IPS-18a (cell line): ENCODE measurements around the gene FAM98A.

Source experiments
- H3K27ac ChIP-seq: one replicate; pipeline ENCODE4 v1.5.1; 2013; ENCODE audit warnings: low read length
- H3K27me3 ChIP-seq: one replicate; pipeline ENCODE4 v1.6.1; 2013; ENCODE audit warnings: mild to moderate bottlenecking, low read length; ENCODE audit not compliant: control insufficient read depth, insufficient read depth
- H3K36me3 ChIP-seq: one replicate; pipeline ENCODE4 v1.6.1; 2013; ENCODE audit warnings: low read depth, low read length; ENCODE audit not compliant: control insufficient read depth
- H3K4me1 ChIP-seq: one replicate; pipeline ENCODE4 v1.6.1; 2013; ENCODE audit warnings: low read depth, low read length; ENCODE audit not compliant: control insufficient read depth
- H3K4me3 ChIP-seq: one replicate; pipeline ENCODE4 v1.5.1; 2013; ENCODE audit warnings: low read length
- H3K9ac ChIP-seq: one replicate; pipeline ENCODE4 v1.6.1; 2013; ENCODE audit warnings: mild to moderate bottlenecking, low read length, moderate library complexity
- H3K9me3 ChIP-seq: one replicate; pipeline ENCODE4 v1.6.1; 2013; ENCODE audit warnings: low read depth, low read length; ENCODE audit not compliant: control insufficient read depth

FAM98A gene

GRCh38 chr2:33560017-33560416 is 39.1 kb downstream of the FAM98A start:
- H3K27ac ChIP-seq: no peak overlapping the region
- no peak overlapping the region for H3K4me3 ChIP-seq
- H3K36me3 ChIP-seq: no peaks in the 10 kb centered on the region
- no peaks in the 10 kb centered on the region for H3K27me3 ChIP-seq
- H3K9me3 ChIP-seq: no peaks in the 10 kb centered on the region
- H3K4me1 ChIP-seq: peaks cover 6% of the 10 kb centered on the region
- no peak overlapping the region for H3K9ac ChIP-seq

- peaks cover 10% of the 10 kb centered on the region for H3K4me1 ChIP-seq
- no peaks in the 10 kb centered on the region for H3K36me3 ChIP-seq
- H3K9me3 ChIP-seq: no peaks in the 10 kb centered on the region
- H3K9ac ChIP-seq: no peak overlapping the region
- no peak overlapping the region for H3K27ac ChIP-seq
- H3K4me3 ChIP-seq: no peak overlapping the region
- H3K27me3 ChIP-seq: no peaks in the 10 kb centered on the region
Measured at GRCh38 chr2:33559328-33559727, 39.8 kb downstream of the FAM98A start.

- Histone ChIP-seq H3K4me3 (no peak overlapping the region), H3K9ac (no peak overlapping the region), H3K27ac (no peak overlapping the region)
Measured at GRCh38 chr2:33555681-33556080, 43.4 kb downstream of the FAM98A start.

GRCh38 chr2:33552758-33553461 is 46.2 kb downstream of the FAM98A start:
- Histone ChIP-seq H3K9me3 (no peaks in the 10 kb centered on the region), H3K9ac (no peak overlapping the region)

More at GRCh38 chr2:33555681-33556080, 43.4 kb downstream of the FAM98A start:
- no peaks in the 10 kb centered on the region for H3K36me3 ChIP-seq
- H3K4me1 ChIP-seq: peaks cover 10% of the 10 kb centered on the region
- no peaks in the 10 kb centered on the region for H3K9me3 ChIP-seq
- H3K27me3 ChIP-seq: no peaks in the 10 kb centered on the region

GRCh38 chr2:33550206-33550605 is 48.9 kb downstream of the FAM98A start:
- H3K27me3 ChIP-seq: no peaks in the 10 kb centered on the region
- no peak overlapping the region for H3K4me3 ChIP-seq

More at GRCh38 chr2:33552758-33553461, 46.2 kb downstream of the FAM98A start:
- no peaks in the 10 kb centered on the region for H3K36me3 ChIP-seq
- no peak overlapping the region for H3K27ac ChIP-seq
- H3K4me3 ChIP-seq: no peak overlapping the region
- H3K27me3 ChIP-seq: no peaks in the 10 kb centered on the region
- H3K4me1 ChIP-seq: peaks cover 10% of the 10 kb centered on the region

GRCh38 chr2:33541243-33541642 is 57.9 kb downstream of the FAM98A start:
- H3K4me1 ChIP-seq: peaks cover 9% of the 10 kb centered on the region
- no peak overlapping the region for H3K27ac ChIP-seq
- no peaks in the 10 kb centered on the region for H3K27me3 ChIP-seq
- H3K9me3 ChIP-seq: no peaks in the 10 kb centered on the region
- H3K36me3 ChIP-seq: no peaks in the 10 kb centered on the region
- no peak overlapping the region for H3K4me3 ChIP-seq
- no peak overlapping the region for H3K9ac ChIP-seq

More at GRCh38 chr2:33550206-33550605, 48.9 kb downstream of the FAM98A start:
- H3K9me3 ChIP-seq: no peaks in the 10 kb centered on the region
- no peak overlapping the region for H3K9ac ChIP-seq
- no peak overlapping the region for H3K27ac ChIP-seq
- no peaks in the 10 kb centered on the region for H3K36me3 ChIP-seq
- H3K4me1 ChIP-seq: peaks cover 6% of the 10 kb centered on the region

GRCh38 chr2:33535421-33535820 is 63.7 kb downstream of the FAM98A start:
- H3K27ac ChIP-seq: no peak overlapping the region
- no peaks in the 10 kb centered on the region for H3K27me3 ChIP-seq
- no peak overlapping the region for H3K9ac ChIP-seq

More at GRCh38 chr2:33535421-33535820, 63.7 kb downstream of the FAM98A start:
- H3K9me3 ChIP-seq: no peaks in the 10 kb centered on the region
- H3K36me3 ChIP-seq: no peaks in the 10 kb centered on the region
- H3K4me3 ChIP-seq: no peak overlapping the region
- H3K4me1 ChIP-seq: peaks cover 6% of the 10 kb centered on the region
